ENCODE data around the gene GTPBP8. TPM values are rescaled to one million over a fixed set of nuclear protein-coding genes. Genes with fewer than 3 reads are reported as not detected.
A peak's percentile ranks its signal among the peaks of the same experiment; 100 is the strongest.
"Not testable (repeated sequence)": the region's sequence is repeated elsewhere in the genome, so short reads cannot be mapped to it uniquely, and the experiment has no call there.

Gene GTPBP8
- total RNA-seq, 2 experiments from 2014 or later: 24.7 to 28.0 TPM

- intact Hi-C loops (cut with micrococcal nuclease): no loop called here
- Mint-ChIP-seq H3K9me3 (peaks cover 7% of the 10 kb centered on the region), H3K36me3 (ENCODE audit: low read depth) (peaks cover 8% of the 10 kb centered on the region), H3K4me1 (ENCODE audit: low read depth) (peaks cover 2% of the 10 kb centered on the region), H3K27me3 (no peaks in the 10 kb centered on the region), H3K4me3 (no peak overlapping the region), H3K27ac (no peak overlapping the region)
- ChIA-PET CTCF (interaction anchor here (1.6 to 2.6 kb wide), 2 partner anchors 8 to 245 kb away, joined by 6 to 13 read pairs; no protein-coding TSS in a partner anchor), POLR2A (no interaction called here)
- TF ChIP-seq CTCF (IDR thresholded peaks at IDR 0.05): no peak
- ATAC-seq (no peak), DNase-seq (no peak)
Observed at GRCh38 chr3:113043686-113044085, 52.9 kb downstream of the GTPBP8 start.

- intact Hi-C loops (cut with micrococcal nuclease); POLR2A ChIA-PET; DNase-seq; H3K36me3 Mint-ChIP-seq (ENCODE audit: low read depth); CTCF ChIA-PET; H3K9me3 Mint-ChIP-seq; ATAC-seq; H3K27ac Mint-ChIP-seq; H3K4me3 Mint-ChIP-seq; H3K4me1 Mint-ChIP-seq (ENCODE audit: low read depth); H3K27me3 Mint-ChIP-seq: not testable (repeated sequence)
Observed at GRCh38 chr3:113046186-113046965, 55.6 kb downstream of the GTPBP8 start.

- TF ChIP-seq CTCF (IDR thresholded peaks at IDR 0.05): peak; percentile 91
- intact Hi-C loops (cut with micrococcal nuclease): loop anchor here (1.0 to 10.0 kb wide), 2 partner anchors 237 to 523 kb away; no protein-coding TSS in a partner anchor
- DNase-seq: peak; percentile 93
- ATAC-seq: peak; percentile 99
- ChIA-PET POLR2A (no interaction called here), CTCF (interaction anchor here (0.6 to 1.0 kb wide), 5 partner anchors 222 to 242 kb away, joined by 3 to 16 read pairs (median 4); no protein-coding TSS in a partner anchor)
- H3K4me1 Mint-ChIP-seq (ENCODE audit: low read depth): peaks cover 2% of the 10 kb centered on the region
- H3K36me3 Mint-ChIP-seq (ENCODE audit: low read depth): peaks cover 3% of the 10 kb centered on the region
- no peak overlapping the region for H3K27ac Mint-ChIP-seq
- no peaks in the 10 kb centered on the region for H3K27me3 Mint-ChIP-seq
- no peaks in the 10 kb centered on the region for H3K9me3 Mint-ChIP-seq
- no peak overlapping the region for H3K4me3 Mint-ChIP-seq
Observed at GRCh38 chr3:113051302-113051711, 60.5 kb downstream of the GTPBP8 start.

Other genes with a start within 250 kb of the GTPBP8 start
- not detected for gene CD200R1L, start 144.1 kb upstream of the GTPBP8 start, total RNA-seq
- gene CD200R1, start 15.9 kb upstream of the GTPBP8 start, total RNA-seq: 1 to 10 TPM; 1.4 to 1.8 TPM
- gene BOC, start 220.6 kb downstream of the GTPBP8 start, total RNA-seq: under 1 TPM; 0.20 to 0.49 TPM